Ascending aorta (tissue), 2 donors: ENCODE measurements around the gene COPS9. TPM values are rescaled to one million over a fixed set of nuclear protein-coding genes. Genes with fewer than 3 reads are reported as not detected.

Source experiments
- DNase-seq, 2 donors: peaks; one replicate each; pipeline ENCODE4 v3.0.0-alpha.2; 2019; ENCODE audit warnings: low spot score in 2 of 2
- H3K27ac ChIP-seq, 2 donors: fragments of 200-600 bp; sonication (generic); one replicate each; pipeline ENCODE4 v1.5.1; 2016 to 2017; ENCODE audit warnings: mild to moderate bottlenecking in 1 of 2
- H3K27me3 ChIP-seq: fragments of 200-600 bp; sonication (generic); one replicate; pipeline ENCODE4 v1.5.1; 2017
- H3K36me3 ChIP-seq, 2 donors: fragments of 200-600 bp; sonication (generic); one replicate each; pipeline ENCODE4 v1.5.1; 2016
- H3K4me1 ChIP-seq, 2 donors: fragments of 200-600 bp; sonication (generic); one replicate each; pipeline ENCODE4 v1.5.1; 2016 to 2017; ENCODE audit warnings: mild to moderate bottlenecking in 1 of 2
- H3K4me3 ChIP-seq, 2 donors: fragments of 200-600 bp; sonication (generic); one replicate each; pipeline ENCODE4 v1.5.1; 2016 to 2017; ENCODE audit warnings: mild to moderate bottlenecking in 1 of 2
- H3K9me3 ChIP-seq, 2 donors: fragments of 200-600 bp; sonication (generic); one replicate each; pipeline ENCODE4 v1.5.1; 2016
- CTCF ChIP-seq, 3 experiments: fragments of 200-600 bp in 2 of 3; fragments of 450-650 bp in 1 of 3; sonication (generic) in 2 of 3; IDR thresholded peaks; one replicate each; pipeline ENCODE4 v1.5.1; 2016 to 2019; ENCODE audit warnings: antibody characterized with exemption in 3 of 3, mild to moderate bottlenecking in 1 of 3, moderate library complexity in 1 of 3
- intact Hi-C: fragments of 100-400 bp; cut with DNase I; formaldehyde crosslinking; loops from one replicate; pipeline ENCODE4 v1.15.1; 2023
- total RNA-seq: library from RNA; depleted of rRNA; stranded (reverse); fragments of >200 nt; gene quantifications from one replicate; pipeline ENCODE4 v1.1.0, GENCODE V29; 2016

COPS9 gene
- total RNA-seq, 1 donor from 2014 or later = 4.7 TPM

GRCh38 chr2:240182001-240182400, 45.9 kb upstream of the COPS9 start:
- DNase-seq = no peak
- no peaks in the 10 kb centered on the region for H3K27me3 ChIP-seq
- H3K4me3 ChIP-seq = no peak overlapping the region
- no peaks in the 10 kb centered on the region for H3K4me1 ChIP-seq
- TF ChIP-seq CTCF (IDR thresholded peaks at IDR 0.05) = no peak
- intact Hi-C loops = no loop called here
- H3K27ac ChIP-seq = no peak overlapping the region
- H3K36me3 ChIP-seq = no peaks in the 10 kb centered on the region
- no peaks in the 10 kb centered on the region for H3K9me3 ChIP-seq

- Histone ChIP-seq H3K36me3 (no peaks in the 10 kb centered on the region), H3K27ac (no peak overlapping the region), H3K4me3 (no peak overlapping the region), H3K4me1 (no peaks in the 10 kb centered on the region), H3K9me3 (no peaks in the 10 kb centered on the region), H3K27me3 (no peaks in the 10 kb centered on the region)
- intact Hi-C loops = no loop called here
- TF ChIP-seq CTCF (IDR thresholded peaks at IDR 0.05) = no peak
- DNase-seq = no peak
These were observed 44.0 kb upstream of the COPS9 start for GRCh38 chr2:240179941-240180666.

GRCh38 chr2:240179186-240179815, 43.2 kb upstream of the COPS9 start:
- H3K27ac ChIP-seq = no peak overlapping the region
- no peak overlapping the region for H3K4me3 ChIP-seq
- intact Hi-C loops = no loop called here
- H3K4me1 ChIP-seq = no peaks in the 10 kb centered on the region
- H3K9me3 ChIP-seq = no peaks in the 10 kb centered on the region
- H3K36me3 ChIP-seq = no peaks in the 10 kb centered on the region
- no peak for TF ChIP-seq CTCF (IDR thresholded peaks at IDR 0.05)
- H3K27me3 ChIP-seq = no peaks in the 10 kb centered on the region
- DNase-seq = no peak

GRCh38 chr2:240178564-240178963, 42.5 kb upstream of the COPS9 start:
- DNase-seq = no peak
- no peak for TF ChIP-seq CTCF (IDR thresholded peaks at IDR 0.05)
- H3K27me3 ChIP-seq = no peaks in the 10 kb centered on the region
- H3K36me3 ChIP-seq = no peaks in the 10 kb centered on the region
- H3K4me3 ChIP-seq = no peak overlapping the region
- no peak overlapping the region for H3K27ac ChIP-seq
- no peaks in the 10 kb centered on the region for H3K4me1 ChIP-seq
- intact Hi-C loops = no loop called here
- H3K9me3 ChIP-seq = no peaks in the 10 kb centered on the region

- H3K36me3 ChIP-seq = no peaks in the 10 kb centered on the region
- no peak overlapping the region for H3K27ac ChIP-seq
- intact Hi-C loops = no loop called here
- DNase-seq = no peak
- no peaks in the 10 kb centered on the region for H3K9me3 ChIP-seq
- TF ChIP-seq CTCF (IDR thresholded peaks at IDR 0.05) = no peak
- no peaks in the 10 kb centered on the region for H3K27me3 ChIP-seq
- no peaks in the 10 kb centered on the region for H3K4me1 ChIP-seq
- no peak overlapping the region for H3K4me3 ChIP-seq
These were observed 38.4 kb upstream of the COPS9 start for GRCh38 chr2:240174496-240174895.
